Vagina (tissue), 2 donors: ENCODE measurements around the gene MBD6. TPM values are rescaled to one million over a fixed set of nuclear protein-coding genes. Genes with fewer than 3 reads are reported as not detected.

Experiments used
- DNase-seq, 2 donors: peaks; one replicate each; pipeline ENCODE4 v3.0.0-alpha.2; 2017; ENCODE audit errors: extremely low spot score in 2 of 2
- H3K27ac ChIP-seq: fragments of 200-600 bp; sonication (generic); one replicate; pipeline ENCODE4 v1.5.1; 2019
- H3K27me3 ChIP-seq: fragments of 200-600 bp; sonication (generic); one replicate; pipeline ENCODE4 v1.5.1; 2019
- H3K36me3 ChIP-seq, 2 donors: fragments of 200-600 bp; sonication (generic); one replicate each; pipeline ENCODE4 v1.5.1; 2017 to 2019
- H3K4me1 ChIP-seq: fragments of 200-600 bp; sonication (generic); one replicate; pipeline ENCODE4 v1.5.1; 2019
- H3K4me3 ChIP-seq, 2 donors: fragments of 200-600 bp; sonication (generic); 1 replicate in 1 of 2; 2 replicates in 1 of 2; pipeline ENCODE4 v1.5.1; 2016 to 2019
- H3K9me3 ChIP-seq: fragments of 200-600 bp; sonication (generic); one replicate; pipeline ENCODE4 v1.5.1; 2019
- POLR2A ChIP-seq, 2 donors: fragments of 450-650 bp; IDR thresholded peaks; one replicate each; pipeline ENCODE4 v1.6.1; 2017; ENCODE audit warnings: antibody characterized with exemption in 2 of 2, mild to moderate bottlenecking in 2 of 2, moderate library complexity in 2 of 2
- POLR2AphosphoS5 ChIP-seq, 2 donors: sonication (generic); formaldehyde crosslinking; IDR thresholded peaks; one replicate each; pipeline ENCODE4 v1.9.0; 2017; ENCODE audit warnings: antibody characterized with exemption in 2 of 2, mild to moderate bottlenecking in 2 of 2, low read depth in 1 of 2; ENCODE audit not compliant: insufficient read depth in 1 of 2
- intact Hi-C: fragments of 100-400 bp; cut with DNase I; formaldehyde crosslinking; loops from one replicate; pipeline ENCODE4 v1.15.1; 2023
- total RNA-seq: library from RNA; depleted of rRNA; stranded (reverse); fragments of >200 nt; gene quantifications from one replicate; pipeline ENCODE4 v1.2.3, GENCODE V29; 2016
- TF ChIP-seq, protein P1 (sequence below), 3 experiments: fragments of 450-650 bp in 2 of 3; fragments of 200-600 bp in 1 of 3; sonication (generic) in 1 of 3; IDR thresholded peaks; one replicate each; pipeline ENCODE4 v1.5.1; 2017 to 2019; ENCODE audit warnings: antibody characterized with exemption in 3 of 3, mild to moderate bottlenecking in 2 of 3, moderate library complexity in 2 of 3

Gene MBD6
- total RNA-seq, 1 donor from 2014 or later = 26.8 TPM

DNA sequence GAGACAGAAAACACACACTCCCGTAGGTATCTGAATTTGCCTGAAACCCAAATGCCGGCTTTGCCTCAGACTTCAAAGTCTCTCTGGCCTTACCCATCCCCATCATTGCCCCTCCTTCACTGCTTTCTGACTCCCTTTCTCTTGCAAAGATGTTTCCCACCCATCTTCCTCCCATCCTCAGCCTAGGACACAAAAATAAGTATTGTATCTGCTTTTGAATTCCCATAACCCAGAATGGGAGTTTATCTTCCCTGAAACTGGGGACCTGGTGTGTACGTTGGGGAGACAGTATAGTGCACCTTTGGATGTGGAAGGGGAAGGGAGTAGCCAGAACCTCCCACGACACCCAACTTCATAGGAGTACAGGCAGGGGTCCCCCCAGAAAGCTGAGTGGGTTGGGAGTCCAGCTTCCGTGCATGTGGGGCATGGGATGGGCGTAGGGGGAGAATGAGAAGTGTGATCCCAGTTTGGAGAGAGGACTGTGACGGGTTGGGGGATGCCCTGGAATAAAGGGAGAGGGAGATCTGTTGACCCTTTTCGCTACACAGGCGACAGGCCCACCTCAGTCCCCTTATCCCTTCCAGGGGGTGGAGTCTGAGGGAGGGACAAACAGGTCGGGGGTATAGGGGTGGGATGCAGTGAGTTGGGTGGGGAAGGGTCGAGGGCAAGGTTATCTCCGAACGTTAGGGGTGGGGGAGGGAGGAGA lies 26.7 kb downstream of the MBD6 start:
- Histone ChIP-seq H3K4me1 (peaks cover 34% of the 10 kb centered on the region), H3K27me3 (no peaks in the 10 kb centered on the region), H3K36me3 (no peaks in the 10 kb centered on the region), H3K9me3 (no peaks in the 10 kb centered on the region), H3K4me3 (peak overlapping the region; percentile 43 to 47), H3K27ac (no peak overlapping the region)
- no peak for DNase-seq
- TF ChIP-seq POLR2A (IDR thresholded peaks at IDR 0.05) (no peak), POLR2AphosphoS5 (IDR thresholded peaks at IDR 0.05; ENCODE audit: insufficient read depth in 1 of 2, low read depth in 1 of 2) (no peak)
- TF ChIP-seq, protein P1, sequence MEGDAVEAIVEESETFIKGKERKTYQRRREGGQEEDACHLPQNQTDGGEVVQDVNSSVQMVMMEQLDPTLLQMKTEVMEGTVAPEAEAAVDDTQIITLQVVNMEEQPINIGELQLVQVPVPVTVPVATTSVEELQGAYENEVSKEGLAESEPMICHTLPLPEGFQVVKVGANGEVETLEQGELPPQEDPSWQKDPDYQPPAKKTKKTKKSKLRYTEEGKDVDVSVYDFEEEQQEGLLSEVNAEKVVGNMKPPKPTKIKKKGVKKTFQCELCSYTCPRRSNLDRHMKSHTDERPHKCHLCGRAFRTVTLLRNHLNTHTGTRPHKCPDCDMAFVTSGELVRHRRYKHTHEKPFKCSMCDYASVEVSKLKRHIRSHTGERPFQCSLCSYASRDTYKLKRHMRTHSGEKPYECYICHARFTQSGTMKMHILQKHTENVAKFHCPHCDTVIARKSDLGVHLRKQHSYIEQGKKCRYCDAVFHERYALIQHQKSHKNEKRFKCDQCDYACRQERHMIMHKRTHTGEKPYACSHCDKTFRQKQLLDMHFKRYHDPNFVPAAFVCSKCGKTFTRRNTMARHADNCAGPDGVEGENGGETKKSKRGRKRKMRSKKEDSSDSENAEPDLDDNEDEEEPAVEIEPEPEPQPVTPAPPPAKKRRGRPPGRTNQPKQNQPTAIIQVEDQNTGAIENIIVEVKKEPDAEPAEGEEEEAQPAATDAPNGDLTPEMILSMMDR (IDR thresholded peaks at IDR 0.05) = no peak
- intact Hi-C loops = no loop called here

DNA sequence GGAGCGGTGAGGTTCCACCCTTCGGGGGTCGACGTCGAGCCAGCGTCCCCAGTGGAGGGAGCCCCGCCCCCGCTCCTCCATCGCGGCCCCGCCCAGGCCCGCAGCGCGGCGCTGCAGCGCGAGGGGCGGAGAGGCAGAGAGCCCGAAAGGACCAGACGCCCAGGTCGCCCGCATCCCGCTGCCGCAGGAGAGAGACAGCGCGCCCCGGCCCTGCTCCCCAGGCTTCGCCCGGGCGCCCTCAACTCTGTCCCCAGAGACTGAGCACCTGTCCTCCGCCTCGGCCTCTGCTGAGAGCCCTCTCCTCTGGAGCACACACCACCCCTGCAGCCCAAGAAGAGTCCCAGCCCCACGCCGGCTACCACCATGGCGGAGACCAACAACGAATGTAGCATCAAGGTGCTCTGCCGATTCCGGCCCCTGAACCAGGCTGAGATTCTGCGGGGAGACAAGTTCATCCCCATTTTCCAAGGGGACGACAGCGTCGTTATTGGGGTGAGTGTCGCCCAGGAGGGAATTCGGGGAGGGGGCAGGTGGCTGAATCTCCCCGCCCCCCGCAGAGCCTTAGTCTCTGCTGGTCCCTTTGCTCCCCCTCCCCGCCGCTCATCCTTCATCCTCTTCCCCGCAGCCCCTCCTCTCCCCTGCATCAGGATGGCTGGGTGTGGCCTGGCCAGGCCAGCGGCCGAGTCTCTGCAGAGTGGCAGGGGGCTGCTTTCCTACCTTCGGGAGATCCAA lies 27.5 kb downstream of the MBD6 start, which contains the start of gene KIF5A:
KIF5A (plus strand) TSS at position 136 of the 732 bp plus-strand sequence; CDS start at position 364, 228 bp downstream.
- intact Hi-C loops = no loop called here
- no peak for TF ChIP-seq POLR2A (IDR thresholded peaks at IDR 0.05)
- TF ChIP-seq, protein P1 (IDR thresholded peaks at IDR 0.05) = no peak
- TF ChIP-seq POLR2AphosphoS5 (IDR thresholded peaks at IDR 0.05; ENCODE audit: insufficient read depth in 1 of 2, low read depth in 1 of 2) = peak in 1 of 2 donors; percentile 22
- Histone ChIP-seq H3K4me3 (peak within 1 kb of the TSS; percentile 43 to 47), H3K9me3 (no peaks in the 10 kb centered on the region), H3K36me3 (no peaks in the 10 kb centered on the region), H3K27me3 (no peaks in the 10 kb centered on the region), H3K4me1 (peaks cover 27% of the 10 kb centered on the region), H3K27ac (no peak within 1 kb of the TSS)
- no peak for DNase-seq

DNA sequence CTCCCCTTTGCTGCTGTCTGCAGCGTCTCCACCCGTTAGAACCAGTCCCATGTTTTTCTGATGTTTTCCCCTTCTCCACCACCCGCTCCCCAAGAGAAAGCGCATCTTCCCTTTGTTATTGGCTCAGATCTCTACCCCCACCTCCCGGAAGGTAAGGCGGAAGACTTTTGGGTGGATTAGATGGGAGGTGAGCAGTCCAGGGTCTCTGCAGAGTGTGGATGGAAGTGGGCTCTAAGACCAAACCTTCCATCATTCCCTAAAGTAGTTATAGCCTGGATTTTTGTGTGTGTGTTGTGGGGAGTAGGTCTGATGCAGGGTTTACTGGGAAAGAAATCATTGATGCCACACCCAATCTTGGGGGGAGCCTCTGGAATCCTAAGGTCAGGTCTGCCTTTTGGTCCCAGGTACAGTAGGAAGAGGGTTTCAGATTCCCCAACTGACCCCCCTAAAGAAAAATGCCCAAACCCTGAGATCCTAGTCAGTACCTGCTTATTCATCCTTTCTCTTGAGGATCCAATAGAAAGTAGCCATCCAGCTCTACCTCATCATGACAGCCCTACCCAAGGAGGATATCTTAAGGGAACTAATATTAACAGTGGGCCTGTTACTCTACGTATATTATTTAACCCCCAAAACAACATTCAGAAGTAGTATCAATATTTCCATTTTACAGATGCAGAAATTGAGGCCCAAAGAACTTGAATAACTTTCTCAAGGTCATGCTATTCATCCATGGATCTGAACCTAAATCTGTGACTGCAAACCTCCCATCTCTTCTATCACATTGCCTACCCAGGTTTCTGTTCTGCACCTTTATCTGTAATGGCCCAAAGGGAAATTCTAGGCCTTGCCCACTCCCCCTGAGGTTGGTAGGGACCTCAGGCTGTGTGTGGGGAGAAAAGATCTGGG lies 28.3 kb downstream of the MBD6 start:
- intact Hi-C loops = no loop called here
- no peaks in the 10 kb centered on the region for H3K9me3 ChIP-seq
- H3K27ac ChIP-seq = no peak overlapping the region
- TF ChIP-seq, protein P1 (IDR thresholded peaks at IDR 0.05) = no peak
- TF ChIP-seq POLR2A (IDR thresholded peaks at IDR 0.05) = no peak
- no peak for TF ChIP-seq POLR2AphosphoS5 (IDR thresholded peaks at IDR 0.05; ENCODE audit: insufficient read depth in 1 of 2, low read depth in 1 of 2)
- peaks cover 18% of the 10 kb centered on the region for H3K4me1 ChIP-seq
- no peaks in the 10 kb centered on the region for H3K27me3 ChIP-seq
- H3K4me3 ChIP-seq = peak overlapping the region; percentile 43 to 47
- DNase-seq = no peak
- H3K36me3 ChIP-seq = no peaks in the 10 kb centered on the region

DNA sequence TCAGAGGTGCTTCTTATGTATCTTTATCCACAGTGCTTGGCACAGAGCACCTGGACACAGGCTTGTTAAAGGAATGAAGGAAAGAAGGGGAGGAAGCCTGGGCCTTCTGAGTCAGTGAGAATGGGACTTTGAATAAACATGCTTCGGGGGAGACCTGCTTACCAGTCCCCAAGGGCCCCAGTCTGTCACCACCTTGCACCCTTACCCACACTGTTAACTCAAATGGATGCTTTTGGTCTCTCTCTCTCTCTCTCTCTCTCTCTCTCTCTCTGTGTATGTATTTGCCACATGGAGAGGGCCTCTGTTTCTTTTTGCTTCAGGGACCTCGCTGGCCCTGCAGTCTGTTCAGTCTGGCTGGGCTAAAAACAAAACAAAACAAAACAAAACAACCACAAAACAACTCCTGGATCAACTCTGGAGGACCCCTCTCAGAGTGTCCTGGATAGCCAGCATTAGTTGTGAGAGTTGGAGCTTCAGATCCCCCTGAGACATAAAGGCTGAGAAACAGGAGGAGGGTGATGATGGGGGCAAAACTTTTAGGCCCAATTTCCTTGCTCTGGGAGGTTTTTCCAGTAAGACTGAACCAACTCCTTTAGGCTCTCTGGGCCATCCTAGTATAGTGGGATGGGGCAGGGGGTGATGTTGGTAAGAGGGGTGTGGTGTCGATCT lies 29.1 kb downstream of the MBD6 start:
- intact Hi-C loops = no loop called here
- Histone ChIP-seq H3K4me1 (peaks cover 13% of the 10 kb centered on the region), H3K4me3 (no peak overlapping the region), H3K27ac (no peak overlapping the region), H3K27me3 (no peaks in the 10 kb centered on the region), H3K36me3 (no peaks in the 10 kb centered on the region), H3K9me3 (no peaks in the 10 kb centered on the region)
- TF ChIP-seq, protein P1 (IDR thresholded peaks at IDR 0.05) = no peak
- no peak for TF ChIP-seq POLR2AphosphoS5 (IDR thresholded peaks at IDR 0.05; ENCODE audit: insufficient read depth in 1 of 2, low read depth in 1 of 2)
- DNase-seq = no peak
